T47D (cell line): ENCODE measurements around the gene SLC13A2.
"Not testable (repeated sequence)": the region's sequence is repeated elsewhere in the genome, so short reads cannot be mapped to it uniquely, and the experiment has no call there.

Experiments used
- DNase-seq, 2 experiments: peaks; one replicate each; pipeline versions ENCODE4 v3.0.0 to v3.0.0-alpha.2; 2011 to 2012; ENCODE audit warnings: low read depth in 1 of 2, low spot score in 1 of 2
- JUND ChIP-seq: IDR thresholded peaks from 2 replicates; pipeline ENCODE4 v1.6.1; 2012; ENCODE audit warnings: low read depth
- in situ Hi-C: cut with HindIII; loops from 2 replicates; pipeline ENCODE4 v1.10.0; 2016; ENCODE audit warnings: low sequenced_read_pairs, low pct_unique_long_range_greater_than_20kb

The SLC13A2 gene

DNA sequence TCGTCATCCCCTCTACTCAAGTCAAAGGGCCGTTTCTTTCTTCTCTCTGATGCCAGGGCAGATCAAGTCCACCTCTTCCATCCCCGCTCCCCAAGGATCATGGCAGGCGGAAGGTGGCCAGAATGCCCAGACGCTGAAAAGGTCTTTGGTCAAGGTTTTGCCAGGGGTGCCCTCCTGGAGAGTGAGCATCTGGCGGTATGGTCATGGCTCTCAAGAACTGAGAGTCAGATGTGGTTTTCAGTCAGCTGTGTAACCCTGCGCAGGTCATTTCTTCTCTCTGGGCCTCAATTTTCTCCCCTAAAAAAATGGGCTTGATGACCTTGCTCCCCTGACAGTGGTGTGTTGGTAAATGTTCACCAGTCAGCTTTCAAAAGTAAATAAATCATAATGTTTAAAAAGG lies 45.1 kb downstream of the SLC13A2 start:
- no peak for TF ChIP-seq JUND
- in situ Hi-C loops, result no loop called here

GRCh38 chr17:28519236-28519635 lies 45.8 kb downstream of the SLC13A2 start:
- no peak for TF ChIP-seq JUND
- in situ Hi-C loops, result no loop called here
- DNase-seq, result no peak

More for the DNA sequence above, 45.1 kb downstream of the SLC13A2 start:
- no peak for DNase-seq

GRCh38 chr17:28520687-28521086 lies 47.2 kb downstream of the SLC13A2 start:
- in situ Hi-C loops, result no loop called here
- no peak for DNase-seq
- no peak for TF ChIP-seq JUND

DNA sequence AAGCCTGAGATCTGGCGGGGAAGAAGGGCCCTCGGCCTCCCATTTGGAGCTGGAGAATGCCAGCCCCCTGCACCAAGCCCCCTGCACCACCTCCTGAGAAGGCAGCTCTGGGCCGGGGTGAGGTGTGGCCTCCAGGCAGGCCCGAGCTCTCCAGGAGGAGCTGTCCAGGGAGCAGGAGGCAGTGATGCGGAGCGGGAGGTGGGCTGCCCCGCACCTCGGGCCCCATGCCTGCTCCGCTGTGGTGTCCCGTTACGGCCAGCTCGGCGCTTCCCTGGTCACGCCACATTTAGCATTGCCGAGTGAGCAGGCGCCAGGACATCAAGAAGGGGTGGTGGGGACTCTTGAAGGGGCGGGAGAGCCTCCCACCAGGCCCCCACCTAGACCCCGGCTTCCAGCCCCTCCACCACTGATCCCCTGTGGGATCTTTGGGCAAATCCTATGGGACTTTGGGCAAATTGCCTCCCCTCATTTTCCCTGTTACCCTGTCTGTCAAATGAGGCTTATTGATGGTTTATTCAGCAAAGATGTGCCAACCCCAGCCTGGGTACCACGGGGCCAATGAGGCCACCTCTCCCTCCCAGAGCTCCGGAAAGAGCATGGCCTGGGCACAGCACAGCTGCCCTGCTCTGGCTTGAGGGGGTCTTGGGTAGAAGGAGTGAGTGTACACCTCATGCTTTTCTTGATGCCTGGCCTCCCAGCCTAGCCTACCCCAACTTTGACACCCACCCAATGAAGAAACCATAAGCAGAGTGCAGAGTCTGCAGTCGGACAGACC lies 48.1 kb downstream of the SLC13A2 start:
- in situ Hi-C loops, result no loop called here

GRCh38 chr17:28522281-28522680 lies 48.8 kb downstream of the SLC13A2 start:
- in situ Hi-C loops, DNase-seq: not testable (repeated sequence)

More for the DNA sequence above, 48.1 kb downstream of the SLC13A2 start:
- no peak for TF ChIP-seq JUND
- DNase-seq, result no peak

DNA sequence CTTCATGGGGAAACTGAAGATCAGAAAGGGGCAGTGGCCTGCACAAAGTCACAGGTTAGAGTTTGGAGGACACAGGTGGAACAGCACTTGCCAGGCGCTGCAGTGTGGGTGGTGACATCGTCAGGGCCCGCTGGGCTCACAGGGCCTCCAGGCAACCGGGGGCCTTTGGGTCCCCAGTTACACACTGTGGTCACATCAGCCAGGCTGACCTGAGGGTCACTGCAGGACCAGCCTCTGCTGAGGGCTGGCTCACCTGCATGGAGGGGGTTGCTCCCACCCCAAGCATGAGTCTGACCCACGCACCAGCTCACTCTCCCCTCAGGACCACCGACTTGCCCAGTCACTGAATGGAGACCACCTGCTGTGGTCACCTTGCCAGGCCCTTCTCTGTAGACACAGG lies 49.7 kb downstream of the SLC13A2 start:
- DNase-seq, result no peak
- no peak for TF ChIP-seq JUND
- in situ Hi-C loops, result no loop called here

DNA sequence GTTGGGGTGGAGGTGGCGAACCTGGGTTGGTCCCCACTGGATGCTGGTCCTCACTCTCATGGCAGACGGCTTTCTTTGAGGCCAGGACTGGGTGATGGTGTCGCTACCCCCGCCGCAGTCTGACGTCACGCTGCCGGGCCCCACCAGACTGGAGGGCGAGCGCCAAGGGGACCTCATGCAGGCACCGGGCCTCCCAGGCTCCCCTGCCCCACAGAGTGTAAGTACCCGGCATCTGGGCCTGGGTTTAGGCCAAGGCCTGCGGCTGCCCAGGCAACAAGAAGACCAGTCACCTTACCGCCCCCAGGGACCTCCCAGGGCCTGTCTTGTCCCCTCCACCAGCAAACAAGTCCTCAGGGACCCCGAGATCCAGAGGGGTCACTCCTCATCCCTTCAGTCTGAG lies 50.4 kb downstream of the SLC13A2 start:
- no peak for DNase-seq
- TF ChIP-seq JUND, result no peak
- in situ Hi-C loops, result no loop called here

- in situ Hi-C loops, result no loop called here
- TF ChIP-seq JUND, result no peak
These were observed 51.3 kb downstream of the SLC13A2 start for GRCh38 chr17:28524476-28525424.

GRCh38 chr17:28526381-28526780 lies 52.9 kb downstream of the SLC13A2 start:
- DNase-seq, result no peak

More at GRCh38 chr17:28524476-28525424, 51.3 kb downstream of the SLC13A2 start:
- DNase-seq, result peak; percentile 96 to 97

DNA sequence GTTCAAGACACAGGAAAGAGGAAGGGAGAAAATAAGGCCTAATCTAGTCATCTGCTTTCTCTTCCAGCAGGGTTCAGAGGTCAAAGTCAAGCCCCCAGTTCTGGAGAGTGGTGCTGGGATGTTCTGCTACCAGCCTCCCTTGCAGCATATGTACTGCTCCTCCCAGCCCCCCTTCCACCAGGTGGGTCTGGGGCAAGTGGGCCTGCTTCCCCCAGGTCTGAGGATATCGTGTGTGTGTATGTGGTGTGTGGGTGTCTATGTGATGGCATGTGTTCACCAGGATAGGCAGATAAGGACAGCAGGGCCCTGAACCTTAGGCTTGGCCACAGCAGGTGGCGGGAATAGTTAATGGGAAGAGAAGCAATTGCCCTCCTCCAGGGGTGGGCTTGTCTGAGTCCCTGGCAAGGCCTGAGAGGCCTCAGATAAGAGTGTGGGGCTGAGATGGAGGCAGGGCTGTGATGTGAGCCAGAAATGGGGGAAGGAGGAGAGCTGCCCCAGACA lies 53.8 kb downstream of the SLC13A2 start:
- TF ChIP-seq JUND, result no peak
- no peak for DNase-seq
- in situ Hi-C loops, result no loop called here

More at GRCh38 chr17:28526381-28526780, 52.9 kb downstream of the SLC13A2 start:
- no peak for TF ChIP-seq JUND
- in situ Hi-C loops, result no loop called here

- DNase-seq, result peak; percentile 94 to 95
- in situ Hi-C loops, result no loop called here
- no peak for TF ChIP-seq JUND
These were observed 54.4 kb downstream of the SLC13A2 start for GRCh38 chr17:28527859-28528258.

- in situ Hi-C loops, result no loop called here
- TF ChIP-seq JUND, result no peak
- no peak for DNase-seq
These were observed 55.0 kb downstream of the SLC13A2 start for GRCh38 chr17:28528327-28529012.

GRCh38 chr17:28529013-28529400 lies 55.6 kb downstream of the SLC13A2 start:
- no peak for TF ChIP-seq JUND
- in situ Hi-C loops, result no loop called here

More at GRCh38 chr17:28529013-28529400, 55.6 kb downstream of the SLC13A2 start:
- no peak for DNase-seq
